Esophagus squamous epithelium (tissue), 5 donors: ENCODE results near the gene TSR3. TPM values are rescaled to one million over a fixed set of nuclear protein-coding genes. Genes with fewer than 3 reads are reported as not detected.

ENCODE experiments used
- DNase-seq: peaks from one replicate; lab custom pipeline; 2025; lab: John Stamatoyannopoulos, UW
- H3K27ac ChIP-seq, 4 donors: fragments of 200-600 bp; sonication (generic); one replicate each; pipeline ENCODE4 v1.5.1; 2016 to 2019; ENCODE audit warnings: mild to moderate bottlenecking in 1 of 4
- H3K27me3 ChIP-seq, 4 donors: fragments of 200-600 bp; sonication (generic); 1 replicate in 3 of 4; 2 replicates in 1 of 4; pipeline versions ENCODE4 v1.5.1 to v1.6.0; 2017 to 2021; ENCODE audit warnings: antibody characterized with exemption in 1 of 4
- H3K36me3 ChIP-seq, 3 donors: fragments of 200-600 bp; sonication (generic); one replicate each; pipeline ENCODE4 v1.5.1; 2016 to 2019
- H3K4me1 ChIP-seq, 3 donors: fragments of 200-600 bp; sonication (generic); one replicate each; pipeline ENCODE4 v1.5.1; 2017 to 2019
- H3K4me3 ChIP-seq, 4 donors: fragments of 200-600 bp; sonication (generic); 1 replicate in 3 of 4; 2 replicates in 1 of 4; pipeline ENCODE4 v1.5.1; 2016 to 2019; ENCODE audit warnings: mild to moderate bottlenecking in 2 of 4, moderate library complexity in 1 of 4
- H3K9me3 ChIP-seq, 3 donors: fragments of 200-600 bp; sonication (generic); one replicate each; pipeline ENCODE4 v1.5.1; 2016 to 2019
- CTCF ChIP-seq, 6 experiments: fragments of 450-650 bp in 4 of 6; fragments of 200-600 bp in 2 of 6; sonication (generic) in 2 of 6; IDR thresholded peaks; one replicate each; pipeline ENCODE4 v1.5.1; 2016 to 2019; ENCODE audit warnings: antibody characterized with exemption in 6 of 6, mild to moderate bottlenecking in 4 of 6, moderate library complexity in 4 of 6
- POLR2A ChIP-seq, 4 donors: fragments of 450-650 bp; IDR thresholded peaks; one replicate each; pipeline ENCODE4 v1.6.1; 2017; ENCODE audit warnings: antibody characterized with exemption in 4 of 4, mild to moderate bottlenecking in 4 of 4, moderate library complexity in 3 of 4
- WGBS, 2 donors: methylation state at CpG; one replicate each; pipeline ENCODE4 v1.1.5; 2018; 5-methylcytosine and 5-hydroxymethylcytosine counted together
- intact Hi-C: fragments of 100-400 bp; cut with DNase I; formaldehyde crosslinking; loops from one replicate; pipeline ENCODE4 v1.15.0; 2022
- total RNA-seq, 4 donors: library from RNA; depleted of rRNA; stranded (reverse); fragments of >200 nt; gene quantifications; one replicate each; pipeline ENCODE4 v1.1.0, GENCODE V29; 2016
- donor health status: DM: yes; HTN: yes; CAD: no.

The TSR3 gene
- total RNA-seq, 4 donors from 2014 or later: 57.6 to 87.4 (median 70.5) TPM

- Histone ChIP-seq H3K27ac (no peak overlapping the region), H3K36me3 (peaks cover 0 to 79% (median 13%) of the 10 kb centered on the region in 3 donors), H3K4me3 (no peak overlapping the region), H3K4me1 (peaks cover 16 to 29% (median 20%) of the 10 kb centered on the region in 3 donors), H3K27me3 (no peaks in the 10 kb centered on the region), H3K9me3 (no peaks in the 10 kb centered on the region)
- 81 to 97% methylated on average over 6 to 7 of the region's 9 CpGs for WGBS, 2 donors
- intact Hi-C loops: no loop called here
- no peak for DNase-seq
- no peak for TF ChIP-seq POLR2A (IDR thresholded peaks at IDR 0.05)
- TF ChIP-seq CTCF (IDR thresholded peaks at IDR 0.05): no peak
Measured at GRCh38 chr16:1381612-1382406, 30.1 kb upstream of the TSR3 start.

GRCh38 chr16:1380195-1380594 lies 28.5 kb upstream of the TSR3 start:
- H3K4me3 ChIP-seq: peak overlapping the region in 2 of 4 donors; percentile 49 to 60
- DNase-seq: no peak
- no peak for TF ChIP-seq POLR2A (IDR thresholded peaks at IDR 0.05)
- no peak for TF ChIP-seq CTCF (IDR thresholded peaks at IDR 0.05)

GRCh38 chr16:1379304-1380076 lies 27.8 kb upstream of the TSR3 start:
- no CpG with 5 or more reads among the region's 95 CpGs for WGBS, 2 donors
- DNase-seq: no peak
- intact Hi-C loops: no loop called here
- Histone ChIP-seq H3K36me3 (peaks cover 0 to 79% (median 15%) of the 10 kb centered on the region in 3 donors), H3K27me3 (no peaks in the 10 kb centered on the region), H3K9me3 (no peaks in the 10 kb centered on the region), H3K4me1 (peaks cover 16 to 29% (median 20%) of the 10 kb centered on the region in 3 donors), H3K27ac (peak overlapping the region; percentile 68 to 89 (median 80)), H3K4me3 (peak overlapping the region; percentile 49 to 77 (median 60))
- TF ChIP-seq CTCF (IDR thresholded peaks at IDR 0.05) (no peak), POLR2A (IDR thresholded peaks at IDR 0.05) (no peak)

More at GRCh38 chr16:1380195-1380594, 28.5 kb upstream of the TSR3 start:
- Histone ChIP-seq H3K9me3 (no peaks in the 10 kb centered on the region), H3K27ac (no peak overlapping the region), H3K36me3 (peaks cover 0 to 79% (median 14%) of the 10 kb centered on the region in 3 donors), H3K4me1 (peaks cover 16 to 29% (median 20%) of the 10 kb centered on the region in 3 donors), H3K27me3 (no peaks in the 10 kb centered on the region)
- intact Hi-C loops: no loop called here
- WGBS, 2 donors: 84% methylated on average over 7 to 9 of the region's 10 CpGs

GRCh38 chr16:1378804-1379303 lies 27.2 kb upstream of the TSR3 start:
- WGBS, 2 donors: 13 to 20% methylated on average over 1 to 6 of the region's 31 CpGs
- intact Hi-C loops: no loop called here
- peak overlapping the region; percentile 68 to 89 (median 80) for H3K27ac ChIP-seq
- peaks cover 0 to 77% (median 14%) of the 10 kb centered on the region in 3 donors for H3K36me3 ChIP-seq
- H3K9me3 ChIP-seq: no peaks in the 10 kb centered on the region
- peak overlapping the region; percentile 49 to 77 (median 60) for H3K4me3 ChIP-seq
- H3K4me1 ChIP-seq: peaks cover 16 to 29% (median 20%) of the 10 kb centered on the region in 3 donors
- no peak for DNase-seq
- no peaks in the 10 kb centered on the region for H3K27me3 ChIP-seq
- TF ChIP-seq CTCF (IDR thresholded peaks at IDR 0.05) (no peak), POLR2A (IDR thresholded peaks at IDR 0.05) (no peak)
